Neural progenitor cell (in vitro differentiated cells): ENCODE data around the gene HOXC4.

Source experiments
- CTCF ChIP-seq: fragments of 200-600 bp; sonication (generic); IDR thresholded peaks from 2 replicates; pipeline ENCODE4 v1.5.1; 2017; ENCODE audit warnings: antibody characterized with exemption, mild to moderate bottlenecking
- EZH2phosphoT487 ChIP-seq: fragments of 200-600 bp; sonication (generic); IDR thresholded peaks from 2 replicates; pipeline ENCODE4 v1.6.1; 2017; ENCODE audit warnings: antibody characterized with exemption

- TF ChIP-seq CTCF = no peak
- TF ChIP-seq EZH2phosphoT487 = no peak
Measured at GRCh38 chr12:54074308-54074707, 20.7 kb downstream of the HOXC4 start.
